Hematopoietic multipotent progenitor cell treated with erythropoietin and hydrocortisone succinate and interleukin-3 and kit ligand, for 6 days (in vitro differentiated cells): ENCODE results near the gene EEIG2.
A peak's percentile ranks its signal among the peaks of the same experiment; 100 is the strongest.
"Not testable (repeated sequence)": the region's sequence is repeated elsewhere in the genome, so short reads cannot be mapped to it uniquely, and the experiment has no call there.

Experiments
- DNase-seq: peaks from one replicate; pipeline ENCODE4 v3.0.0-alpha.2; 2015

The EEIG2 gene

GRCh38 chr1:108559215-108560186 is at the start of gene EEIG2:
Gene EEIG2 (plus strand): TSS chr1:108560100. CDS start chr1:108560429, 329 bp downstream.
- peak; percentile 96 for DNase-seq

- DNase-seq: no peak
Measured at GRCh38 chr1:108511764-108512163, 48.1 kb upstream of the EEIG2 start.

- DNase-seq: peak; percentile 82
Measured at GRCh38 chr1:108512239-108513043, 47.5 kb upstream of the EEIG2 start.

GRCh38 chr1:108513044-108513415 is 46.9 kb upstream of the EEIG2 start:
- no peak for DNase-seq

- DNase-seq: not testable (repeated sequence)
Measured at GRCh38 chr1:108513914-108514313, 46.0 kb upstream of the EEIG2 start.

GRCh38 chr1:108517301-108517897 is 42.5 kb upstream of the EEIG2 start:
- DNase-seq: not testable (repeated sequence)

GRCh38 chr1:108521990-108522393 is 37.9 kb upstream of the EEIG2 start:
- peak; percentile 63 for DNase-seq

GRCh38 chr1:108523829-108524228 is 36.1 kb upstream of the EEIG2 start:
- DNase-seq: no peak

- no peak for DNase-seq
Measured at GRCh38 chr1:108524676-108525075, 35.2 kb upstream of the EEIG2 start.

- DNase-seq: no peak
Measured at GRCh38 chr1:108527135-108527534, 32.8 kb upstream of the EEIG2 start.

- DNase-seq: no peak
Measured at GRCh38 chr1:108527837-108528236, 32.1 kb upstream of the EEIG2 start.

- no peak for DNase-seq
Measured at GRCh38 chr1:108531444-108531843, 28.5 kb upstream of the EEIG2 start.

GRCh38 chr1:108532730-108533129 is 27.2 kb upstream of the EEIG2 start:
- DNase-seq: no peak

GRCh38 chr1:108533351-108534083 is 26.4 kb upstream of the EEIG2 start:
- peak; percentile 95 for DNase-seq

GRCh38 chr1:108534759-108535158 is 25.1 kb upstream of the EEIG2 start:
- no peak for DNase-seq

- not testable (repeated sequence) for DNase-seq
Measured at GRCh38 chr1:108535315-108535897, 24.5 kb upstream of the EEIG2 start.

GRCh38 chr1:108536021-108536420 is 23.9 kb upstream of the EEIG2 start:
- not testable (repeated sequence) for DNase-seq

GRCh38 chr1:108536791-108537190 is 23.1 kb upstream of the EEIG2 start:
- DNase-seq: not testable (repeated sequence)

- DNase-seq: no peak
Measured at GRCh38 chr1:108537976-108538375, 21.9 kb upstream of the EEIG2 start.

- DNase-seq: no peak
Measured at GRCh38 chr1:108540977-108541376, 18.9 kb upstream of the EEIG2 start.

GRCh38 chr1:108541861-108542260 is 18.0 kb upstream of the EEIG2 start:
- no peak for DNase-seq

- DNase-seq: not testable (repeated sequence)
Measured at GRCh38 chr1:108547493-108547892, 12.4 kb upstream of the EEIG2 start.
